ENCODE data around the gene EZH2. TPM values are rescaled to one million over a fixed set of nuclear protein-coding genes. Genes with fewer than 3 reads are reported as not detected.

Gene EZH2
- total RNA-seq = 0.99 TPM
- long read RNA-seq, partial matches to known transcripts = 0 of 1 reads
- long read RNA-seq, other reads (novel, unspliced or antisense) = 1 of 1 reads

DNA sequence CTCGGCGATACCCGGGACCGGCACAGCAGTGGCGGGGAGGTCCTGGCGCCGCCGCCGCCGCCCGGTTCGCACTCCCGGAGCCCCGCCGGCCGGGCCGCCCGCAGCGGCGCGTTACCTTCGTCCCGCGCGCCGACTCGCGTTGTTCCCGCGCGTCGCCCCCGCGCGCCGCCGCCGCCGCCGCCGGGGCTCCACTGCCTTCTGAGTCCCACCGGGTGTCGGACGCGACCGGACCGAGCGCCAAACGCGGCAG, at the start of gene EZH2:
Gene EZH2 (minus strand): TSS at position 243 of the 250 bp plus-strand sequence. CDS start 36,993 bp downstream, outside the sequence.
- TF ChIP-seq, protein P1, sequence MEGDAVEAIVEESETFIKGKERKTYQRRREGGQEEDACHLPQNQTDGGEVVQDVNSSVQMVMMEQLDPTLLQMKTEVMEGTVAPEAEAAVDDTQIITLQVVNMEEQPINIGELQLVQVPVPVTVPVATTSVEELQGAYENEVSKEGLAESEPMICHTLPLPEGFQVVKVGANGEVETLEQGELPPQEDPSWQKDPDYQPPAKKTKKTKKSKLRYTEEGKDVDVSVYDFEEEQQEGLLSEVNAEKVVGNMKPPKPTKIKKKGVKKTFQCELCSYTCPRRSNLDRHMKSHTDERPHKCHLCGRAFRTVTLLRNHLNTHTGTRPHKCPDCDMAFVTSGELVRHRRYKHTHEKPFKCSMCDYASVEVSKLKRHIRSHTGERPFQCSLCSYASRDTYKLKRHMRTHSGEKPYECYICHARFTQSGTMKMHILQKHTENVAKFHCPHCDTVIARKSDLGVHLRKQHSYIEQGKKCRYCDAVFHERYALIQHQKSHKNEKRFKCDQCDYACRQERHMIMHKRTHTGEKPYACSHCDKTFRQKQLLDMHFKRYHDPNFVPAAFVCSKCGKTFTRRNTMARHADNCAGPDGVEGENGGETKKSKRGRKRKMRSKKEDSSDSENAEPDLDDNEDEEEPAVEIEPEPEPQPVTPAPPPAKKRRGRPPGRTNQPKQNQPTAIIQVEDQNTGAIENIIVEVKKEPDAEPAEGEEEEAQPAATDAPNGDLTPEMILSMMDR (IDR thresholded peaks at IDR 0.05; ENCODE audit: borderline replicate concordance) = no peak
- H3K27me3 ChIP-seq (ENCODE audit: low read depth) = no peaks in the 10 kb centered on the region
- H3K36me3 ChIP-seq = no peaks in the 10 kb centered on the region
- no peak for DNase-seq
- peak within 1 kb of the TSS; percentile 93 for H3K27ac ChIP-seq (replicated peaks)
- H3K4me1 ChIP-seq = peaks cover 23% of the 10 kb centered on the region
- H3K9me3 ChIP-seq (replicated peaks) = no peaks in the 10 kb centered on the region
- intact Hi-C loops (cut with micrococcal nuclease) = loop anchor here (10.0 kb wide), 1 partner anchor 71 kb away; no protein-coding TSS in a partner anchor
- peak within 1 kb of the TSS; percentile 97 for H3K4me3 ChIP-seq

DNA sequence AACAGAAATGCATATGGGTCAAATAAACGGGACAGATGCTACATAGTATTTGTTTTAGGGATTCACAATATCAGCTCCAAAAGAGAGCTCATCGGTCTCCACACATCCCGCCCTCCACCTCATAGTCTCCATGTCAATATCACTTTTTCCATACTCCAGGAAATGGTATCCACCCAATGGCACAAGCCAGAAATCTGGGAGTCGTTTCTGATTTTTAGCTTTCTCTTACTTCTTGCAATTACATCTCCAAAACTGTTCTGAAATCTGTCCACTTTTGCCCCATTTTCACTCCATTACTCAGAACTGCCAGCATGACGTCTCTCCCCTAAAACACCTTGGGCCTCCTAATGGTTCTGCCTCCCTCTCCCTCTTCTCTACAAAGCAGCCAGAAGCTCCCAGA, 47.4 kb upstream of the EZH2 start:
- no peak overlapping the region for H3K27ac ChIP-seq (replicated peaks)
- intact Hi-C loops (cut with micrococcal nuclease) = no loop called here
- no peak for DNase-seq
- no peaks in the 10 kb centered on the region for H3K27me3 ChIP-seq (ENCODE audit: low read depth)
- TF ChIP-seq, protein P1 (IDR thresholded peaks at IDR 0.05; ENCODE audit: borderline replicate concordance) = no peak
- no peak overlapping the region for H3K4me3 ChIP-seq
- no peaks in the 10 kb centered on the region for H3K4me1 ChIP-seq
- H3K36me3 ChIP-seq = no peaks in the 10 kb centered on the region
- H3K9me3 ChIP-seq (replicated peaks) = no peaks in the 10 kb centered on the region

DNA sequence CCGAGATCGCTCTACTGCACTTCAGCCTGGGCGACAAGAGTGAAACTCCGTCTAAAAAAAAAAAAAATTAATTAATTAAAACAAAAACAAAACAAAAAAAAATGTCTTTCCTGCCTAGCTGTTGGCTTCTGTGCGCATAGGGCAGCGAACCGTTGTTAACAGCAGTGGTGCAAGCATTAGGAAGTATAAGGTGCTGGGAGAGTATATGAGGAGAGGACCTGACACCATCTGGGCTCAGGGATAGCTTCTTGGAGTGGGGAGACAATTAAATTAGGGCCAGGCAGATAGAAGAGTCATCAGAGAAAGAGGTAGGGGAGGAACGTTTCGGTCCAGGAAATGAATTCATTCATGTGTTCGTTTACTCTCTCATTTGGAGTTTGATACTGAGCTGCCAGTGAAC, 46.2 kb upstream of the EZH2 start:
- TF ChIP-seq, protein P1 (IDR thresholded peaks at IDR 0.05; ENCODE audit: borderline replicate concordance) = no peak
- Histone ChIP-seq H3K4me1 (no peaks in the 10 kb centered on the region), H3K9me3 (replicated peaks) (no peaks in the 10 kb centered on the region), H3K27me3 (ENCODE audit: low read depth) (no peaks in the 10 kb centered on the region), H3K4me3 (no peak overlapping the region), H3K27ac (replicated peaks) (no peak overlapping the region), H3K36me3 (no peaks in the 10 kb centered on the region)
- DNase-seq = no peak
- intact Hi-C loops (cut with micrococcal nuclease) = no loop called here

DNA sequence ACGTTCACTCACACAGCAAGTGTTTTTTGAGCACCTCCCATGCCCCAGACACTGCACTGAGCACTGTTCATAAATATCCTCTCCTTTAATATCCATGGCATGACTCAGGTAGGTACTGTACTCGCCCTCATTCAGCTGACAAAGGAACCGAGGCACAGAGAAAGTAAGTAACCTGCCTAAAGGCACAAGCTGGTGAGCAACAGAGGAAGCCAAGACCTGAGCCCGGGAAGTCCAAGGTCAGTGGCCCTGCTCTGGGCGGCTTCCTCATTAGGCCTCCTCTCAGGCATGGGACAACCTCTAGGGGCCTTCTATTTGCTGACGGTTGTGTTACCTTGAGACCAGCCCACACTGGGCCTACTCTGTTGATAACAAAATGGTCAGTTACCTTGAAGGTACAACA, 45.1 kb upstream of the EZH2 start:
- Histone ChIP-seq H3K9me3 (replicated peaks) (no peaks in the 10 kb centered on the region), H3K36me3 (no peaks in the 10 kb centered on the region), H3K4me3 (no peak overlapping the region), H3K4me1 (no peaks in the 10 kb centered on the region), H3K27ac (replicated peaks) (no peak overlapping the region), H3K27me3 (ENCODE audit: low read depth) (no peaks in the 10 kb centered on the region)
- intact Hi-C loops (cut with micrococcal nuclease) = no loop called here
- TF ChIP-seq, protein P1 (IDR thresholded peaks at IDR 0.05; ENCODE audit: borderline replicate concordance) = no peak
- DNase-seq = no peak

DNA sequence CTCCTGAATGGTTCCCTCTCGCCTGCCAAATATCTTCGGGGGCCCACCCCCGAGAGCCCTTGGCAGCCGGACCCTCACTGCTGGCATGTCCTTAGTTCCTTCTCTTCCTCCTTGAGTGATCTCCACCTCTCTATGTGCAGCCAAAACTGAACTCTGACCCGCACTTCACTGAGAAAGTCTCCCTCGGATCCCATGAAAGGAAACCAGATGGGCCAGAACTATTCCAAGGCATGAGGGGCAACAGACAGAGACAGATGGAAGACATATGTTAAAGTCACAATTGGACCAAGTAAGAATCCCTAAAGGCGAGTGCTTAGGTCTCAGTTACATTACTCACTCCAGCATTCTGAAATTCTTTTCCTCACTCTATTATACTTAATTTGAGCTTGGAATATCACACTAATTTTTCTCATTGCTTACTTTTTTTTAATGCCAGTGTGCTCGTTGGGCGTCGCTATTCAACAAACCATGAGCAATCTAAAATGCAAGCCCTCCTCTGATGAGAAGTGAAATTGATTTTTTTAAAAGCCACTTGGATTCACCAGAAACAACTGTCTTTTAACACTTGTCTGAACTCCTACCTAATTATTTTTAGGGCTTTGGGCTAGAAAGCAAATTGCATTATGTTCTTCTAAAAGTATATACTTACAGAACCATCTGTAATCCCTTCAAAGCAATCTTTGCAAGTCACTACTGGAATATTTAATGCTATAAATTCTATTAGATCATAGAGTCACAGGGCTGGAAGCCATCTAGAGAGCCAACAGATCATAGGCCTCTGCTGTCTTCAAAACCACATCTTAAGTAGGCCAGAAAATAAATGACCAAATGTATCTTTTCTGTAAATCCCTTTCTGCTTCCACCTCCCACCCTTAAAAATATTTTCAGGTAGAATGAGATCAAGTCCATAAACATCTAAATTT, 43.3 kb upstream of the EZH2 start:
- no peaks in the 10 kb centered on the region for H3K4me1 ChIP-seq
- DNase-seq = no peak
- no peak overlapping the region for H3K27ac ChIP-seq (replicated peaks)
- H3K4me3 ChIP-seq = no peak overlapping the region
- no peaks in the 10 kb centered on the region for H3K9me3 ChIP-seq (replicated peaks)
- intact Hi-C loops (cut with micrococcal nuclease) = no loop called here
- TF ChIP-seq, protein P1 (IDR thresholded peaks at IDR 0.05; ENCODE audit: borderline replicate concordance) = no peak
- no peaks in the 10 kb centered on the region for H3K36me3 ChIP-seq
- no peaks in the 10 kb centered on the region for H3K27me3 ChIP-seq (ENCODE audit: low read depth)
